ENCODE results near the gene ITFG2.

GRCh38 chr12:2845280-2845679 lies 32.8 kb downstream of the ITFG2 start:
- no peak for TF ChIP-seq TCFL5 (CRISPR knock-in tag; conservative IDR thresholded peaks at IDR 0.05)
- TF ChIP-seq CHAMP1 (IDR thresholded peaks at IDR 0.05): no peak
- no peak for TF ChIP-seq BCOR (IDR thresholded peaks at IDR 0.05)
- TF ChIP-seq ETS1 (conservative IDR thresholded peaks at IDR 0.05; ENCODE audit: control insufficient read depth, low read depth, low read length): no peak
- no peak for TF ChIP-seq ZNF507 (tag; conservative IDR thresholded peaks at IDR 0.05)
- no peak for TF ChIP-seq EZH2 (IDR thresholded peaks at IDR 0.05; ENCODE audit: borderline replicate concordance, low read depth, low read length)
- no peak for TF ChIP-seq ZEB2 (IDR thresholded peaks at IDR 0.05)
- TF ChIP-seq BRD9 (IDR thresholded peaks at IDR 0.05; ENCODE audit: low read depth, partially characterized antibody): no peak
- TF ChIP-seq ESRRA (IDR thresholded peaks at IDR 0.05; ENCODE audit: borderline replicate concordance, low read depth): no peak
- no peak for TF ChIP-seq L3MBTL2 (IDR thresholded peaks at IDR 0.05)
- no peak for TF ChIP-seq SREBF2 (CRISPR knock-in tag; IDR thresholded peaks at IDR 0.05)
- no peak for TF ChIP-seq CTCF (IDR thresholded peaks at IDR 0.05 in 2 of 3, conservative IDR thresholded peaks at IDR 0.05 in 1 of 3; ENCODE audit: insufficient read depth in 2 of 3, low read depth in 1 of 3, low read length in 3 of 3)

All from K562 (cell line).